Measurements from ENCODE around the gene ZNF330.
A peak's percentile ranks its signal among the peaks of the same experiment; 100 is the strongest.
"Not testable (repeated sequence)": the region's sequence is repeated elsewhere in the genome, so short reads cannot be mapped to it uniquely, and the experiment has no call there.

Gene ZNF330

GRCh38 chr4:141213550-141213991 lies 7.1 kb upstream of the ZNF330 start:
- TF ChIP-seq CTCF (IDR thresholded peaks at IDR 0.05; ENCODE audit: low read depth, low read length, missing control alignments), result no peak
- DNase-seq (ENCODE audit: extremely low read depth, low read depth), result no peak
- no peak overlapping the region for H3K4me3 ChIP-seq (replicated peaks; ENCODE audit: low read depth, low read length)

- DNase-seq (ENCODE audit: extremely low read depth, low read depth), result no peak
- no peak for TF ChIP-seq CTCF (IDR thresholded peaks at IDR 0.05; ENCODE audit: low read depth, low read length, missing control alignments)
- H3K4me3 ChIP-seq (replicated peaks; ENCODE audit: low read depth, low read length), result no peak overlapping the region
Observed at GRCh38 chr4:141215030-141215429, 5.7 kb upstream of the ZNF330 start.

GRCh38 chr4:141216002-141216761 lies 4.5 kb upstream of the ZNF330 start:
- H3K4me3 ChIP-seq (replicated peaks; ENCODE audit: low read depth, low read length), result no peak overlapping the region
- TF ChIP-seq CTCF (IDR thresholded peaks at IDR 0.05; ENCODE audit: low read depth, low read length, missing control alignments), result no peak
- no peak for DNase-seq (ENCODE audit: extremely low read depth, low read depth)

GRCh38 chr4:141220271-141220670 lies 424 bp upstream of the ZNF330 start:
- DNase-seq (ENCODE audit: extremely low read depth, low read depth), result no peak
- H3K4me3 ChIP-seq (replicated peaks; ENCODE audit: low read depth, low read length), result peak overlapping the region; percentile 99
- no peak for TF ChIP-seq CTCF (IDR thresholded peaks at IDR 0.05; ENCODE audit: low read depth, low read length, missing control alignments)

GRCh38 chr4:141223418-141223817 lies 2.7 kb downstream of the ZNF330 start:
- H3K4me3 ChIP-seq (replicated peaks; ENCODE audit: low read depth, low read length), result no peak overlapping the region
- DNase-seq (ENCODE audit: extremely low read depth, low read depth), result no peak
- TF ChIP-seq CTCF (IDR thresholded peaks at IDR 0.05; ENCODE audit: low read depth, low read length, missing control alignments), result no peak

GRCh38 chr4:141227280-141227679 lies 6.6 kb downstream of the ZNF330 start:
- DNase-seq (ENCODE audit: extremely low read depth, low read depth), result not testable (repeated sequence)

GRCh38 chr4:141229408-141230101 lies 8.9 kb downstream of the ZNF330 start:
- no peak for DNase-seq (ENCODE audit: extremely low read depth, low read depth)
- TF ChIP-seq CTCF (IDR thresholded peaks at IDR 0.05; ENCODE audit: low read depth, low read length, missing control alignments), result no peak
- H3K4me3 ChIP-seq (replicated peaks; ENCODE audit: low read depth, low read length), result no peak overlapping the region

More at GRCh38 chr4:141227280-141227679, 6.6 kb downstream of the ZNF330 start:
- not testable (repeated sequence) for H3K4me3 ChIP-seq (replicated peaks; ENCODE audit: low read depth, low read length)
